Measurements from ENCODE around the gene KHDC4. TPM values are rescaled to one million over a fixed set of nuclear protein-coding genes. Genes with fewer than 3 reads are reported as not detected.

The KHDC4 gene
- total RNA-seq, 1 donor from 2014 or later = 51.8 TPM

DNA sequence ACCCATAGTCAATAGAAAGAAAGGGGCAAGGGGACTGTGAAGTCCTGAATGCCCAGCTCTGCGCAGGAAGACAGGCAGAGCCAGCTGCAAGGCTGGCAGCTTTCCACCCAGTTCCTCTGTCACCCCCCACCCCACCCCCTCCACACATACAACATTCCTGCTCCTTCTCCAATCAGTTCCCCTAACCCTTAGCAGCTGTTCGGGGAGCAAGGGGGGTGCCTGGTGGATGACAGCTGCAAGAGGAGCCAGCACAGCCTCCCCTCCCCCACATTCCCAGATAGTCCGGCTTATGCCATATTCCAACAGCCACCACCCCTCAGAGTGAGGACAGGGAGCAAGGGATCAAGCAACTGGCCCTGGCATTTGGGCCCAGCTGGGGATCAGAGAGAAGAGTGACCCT, 34.5 kb upstream of the KHDC4 start:
- Mint-ChIP-seq H3K4me3 (ENCODE audit: unreplicated experiment) (peak overlapping the region; percentile 69), H3K27ac (ENCODE audit: unreplicated experiment) (peak overlapping the region; percentile 86), H3K9me3 (ENCODE audit: unreplicated experiment) (peaks cover 12% of the 10 kb centered on the region), H3K4me1 (ENCODE audit: low read depth, unreplicated experiment) (peaks cover 45% of the 10 kb centered on the region), H3K36me3 (ENCODE audit: unreplicated experiment) (peaks cover 5% of the 10 kb centered on the region), H3K27me3 (ENCODE audit: unreplicated experiment) (peaks cover 23% of the 10 kb centered on the region)
- TF ChIP-seq, protein P1, sequence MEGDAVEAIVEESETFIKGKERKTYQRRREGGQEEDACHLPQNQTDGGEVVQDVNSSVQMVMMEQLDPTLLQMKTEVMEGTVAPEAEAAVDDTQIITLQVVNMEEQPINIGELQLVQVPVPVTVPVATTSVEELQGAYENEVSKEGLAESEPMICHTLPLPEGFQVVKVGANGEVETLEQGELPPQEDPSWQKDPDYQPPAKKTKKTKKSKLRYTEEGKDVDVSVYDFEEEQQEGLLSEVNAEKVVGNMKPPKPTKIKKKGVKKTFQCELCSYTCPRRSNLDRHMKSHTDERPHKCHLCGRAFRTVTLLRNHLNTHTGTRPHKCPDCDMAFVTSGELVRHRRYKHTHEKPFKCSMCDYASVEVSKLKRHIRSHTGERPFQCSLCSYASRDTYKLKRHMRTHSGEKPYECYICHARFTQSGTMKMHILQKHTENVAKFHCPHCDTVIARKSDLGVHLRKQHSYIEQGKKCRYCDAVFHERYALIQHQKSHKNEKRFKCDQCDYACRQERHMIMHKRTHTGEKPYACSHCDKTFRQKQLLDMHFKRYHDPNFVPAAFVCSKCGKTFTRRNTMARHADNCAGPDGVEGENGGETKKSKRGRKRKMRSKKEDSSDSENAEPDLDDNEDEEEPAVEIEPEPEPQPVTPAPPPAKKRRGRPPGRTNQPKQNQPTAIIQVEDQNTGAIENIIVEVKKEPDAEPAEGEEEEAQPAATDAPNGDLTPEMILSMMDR (IDR thresholded peaks at IDR 0.05; ENCODE audit: partially characterized antibody, unreplicated experiment) = no peak
- peak; percentile 62 for DNase-seq

GRCh38 chr1:155968051-155968400, 33.8 kb upstream of the KHDC4 start:
- H3K4me1 Mint-ChIP-seq (ENCODE audit: low read depth, unreplicated experiment) = peaks cover 45% of the 10 kb centered on the region
- H3K9me3 Mint-ChIP-seq (ENCODE audit: unreplicated experiment) = peaks cover 12% of the 10 kb centered on the region
- H3K27me3 Mint-ChIP-seq (ENCODE audit: unreplicated experiment) = peaks cover 21% of the 10 kb centered on the region
- H3K36me3 Mint-ChIP-seq (ENCODE audit: unreplicated experiment) = peaks cover 5% of the 10 kb centered on the region
- DNase-seq = no peak
- H3K4me3 Mint-ChIP-seq (ENCODE audit: unreplicated experiment) = peak overlapping the region; percentile 69
- peak overlapping the region; percentile 86 for H3K27ac Mint-ChIP-seq (ENCODE audit: unreplicated experiment)
- TF ChIP-seq, protein P1 (IDR thresholded peaks at IDR 0.05; ENCODE audit: partially characterized antibody, unreplicated experiment) = no peak

GRCh38 chr1:155967341-155968050, 33.3 kb upstream of the KHDC4 start:
- DNase-seq = no peak
- Mint-ChIP-seq H3K27ac (ENCODE audit: unreplicated experiment) (peak overlapping the region; percentile 86), H3K4me1 (ENCODE audit: low read depth, unreplicated experiment) (peaks cover 44% of the 10 kb centered on the region), H3K27me3 (ENCODE audit: unreplicated experiment) (peaks cover 20% of the 10 kb centered on the region), H3K4me3 (ENCODE audit: unreplicated experiment) (peak overlapping the region; percentile 69), H3K9me3 (ENCODE audit: unreplicated experiment) (peaks cover 12% of the 10 kb centered on the region), H3K36me3 (ENCODE audit: unreplicated experiment) (peaks cover 5% of the 10 kb centered on the region)
- TF ChIP-seq, protein P1 (IDR thresholded peaks at IDR 0.05; ENCODE audit: partially characterized antibody, unreplicated experiment) = no peak

GRCh38 chr1:155966750-155967149, 32.5 kb upstream of the KHDC4 start:
- Mint-ChIP-seq H3K9me3 (ENCODE audit: unreplicated experiment) (peaks cover 12% of the 10 kb centered on the region), H3K4me1 (ENCODE audit: low read depth, unreplicated experiment) (peaks cover 38% of the 10 kb centered on the region), H3K4me3 (ENCODE audit: unreplicated experiment) (no peak overlapping the region), H3K36me3 (ENCODE audit: unreplicated experiment) (peaks cover 5% of the 10 kb centered on the region), H3K27me3 (ENCODE audit: unreplicated experiment) (peaks cover 20% of the 10 kb centered on the region), H3K27ac (ENCODE audit: unreplicated experiment) (no peak overlapping the region)
- DNase-seq = no peak
- TF ChIP-seq, protein P1 (IDR thresholded peaks at IDR 0.05; ENCODE audit: partially characterized antibody, unreplicated experiment) = no peak

DNA sequence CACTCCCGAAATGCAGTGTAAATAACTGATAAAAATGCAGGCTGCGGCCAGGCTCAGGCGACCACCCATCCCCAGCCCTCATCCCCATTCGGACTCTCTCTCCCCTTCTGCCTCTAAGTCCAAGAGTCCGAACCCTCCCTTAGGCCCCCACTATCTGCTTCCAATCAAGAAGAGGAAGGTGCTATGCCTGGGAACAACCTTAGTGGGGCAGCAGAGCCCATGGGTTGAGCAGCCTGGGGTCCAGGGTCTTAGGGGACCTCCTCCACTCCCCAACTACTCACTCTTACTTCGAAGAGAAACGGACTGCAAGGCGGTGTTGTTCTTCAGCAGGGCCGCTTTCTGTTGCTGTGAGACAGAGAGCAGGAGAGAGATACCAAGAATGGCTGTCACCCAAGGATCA, 31.9 kb upstream of the KHDC4 start:
- Mint-ChIP-seq H3K4me1 (ENCODE audit: low read depth, unreplicated experiment) (peaks cover 37% of the 10 kb centered on the region), H3K36me3 (ENCODE audit: unreplicated experiment) (peaks cover 5% of the 10 kb centered on the region), H3K27ac (ENCODE audit: unreplicated experiment) (no peak overlapping the region), H3K4me3 (ENCODE audit: unreplicated experiment) (no peak overlapping the region), H3K9me3 (ENCODE audit: unreplicated experiment) (peaks cover 12% of the 10 kb centered on the region), H3K27me3 (ENCODE audit: unreplicated experiment) (peaks cover 20% of the 10 kb centered on the region)
- no peak for DNase-seq
- TF ChIP-seq, protein P1 (IDR thresholded peaks at IDR 0.05; ENCODE audit: partially characterized antibody, unreplicated experiment) = no peak
